Forelimb muscle (tissue), 1 donor: ENCODE results near the gene LRRC38. TPM values are rescaled to one million over a fixed set of nuclear protein-coding genes. Genes with fewer than 3 reads are reported as not detected.
"Not testable (repeated sequence)": the region's sequence is repeated elsewhere in the genome, so short reads cannot be mapped to it uniquely, and the experiment has no call there.

Source experiments
- DNase-seq: peaks from one replicate; pipeline ENCODE4 v3.0.0-alpha.2; 2013; ENCODE audit warnings: low read depth
- polyA plus RNA-seq: library from polyadenylated mRNA; unstranded; fragments of 120-200 nt; gene quantifications from one replicate; pipeline ENCODE4 v1.2.1, GENCODE V29; 2013; ENCODE audit not compliant: insufficient read length

LRRC38 gene, protein sequence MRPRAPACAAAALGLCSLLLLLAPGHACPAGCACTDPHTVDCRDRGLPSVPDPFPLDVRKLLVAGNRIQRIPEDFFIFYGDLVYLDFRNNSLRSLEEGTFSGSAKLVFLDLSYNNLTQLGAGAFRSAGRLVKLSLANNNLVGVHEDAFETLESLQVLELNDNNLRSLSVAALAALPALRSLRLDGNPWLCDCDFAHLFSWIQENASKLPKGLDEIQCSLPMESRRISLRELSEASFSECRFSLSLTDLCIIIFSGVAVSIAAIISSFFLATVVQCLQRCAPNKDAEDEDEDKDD
- polyA plus RNA-seq: 42.3 TPM

DNA sequence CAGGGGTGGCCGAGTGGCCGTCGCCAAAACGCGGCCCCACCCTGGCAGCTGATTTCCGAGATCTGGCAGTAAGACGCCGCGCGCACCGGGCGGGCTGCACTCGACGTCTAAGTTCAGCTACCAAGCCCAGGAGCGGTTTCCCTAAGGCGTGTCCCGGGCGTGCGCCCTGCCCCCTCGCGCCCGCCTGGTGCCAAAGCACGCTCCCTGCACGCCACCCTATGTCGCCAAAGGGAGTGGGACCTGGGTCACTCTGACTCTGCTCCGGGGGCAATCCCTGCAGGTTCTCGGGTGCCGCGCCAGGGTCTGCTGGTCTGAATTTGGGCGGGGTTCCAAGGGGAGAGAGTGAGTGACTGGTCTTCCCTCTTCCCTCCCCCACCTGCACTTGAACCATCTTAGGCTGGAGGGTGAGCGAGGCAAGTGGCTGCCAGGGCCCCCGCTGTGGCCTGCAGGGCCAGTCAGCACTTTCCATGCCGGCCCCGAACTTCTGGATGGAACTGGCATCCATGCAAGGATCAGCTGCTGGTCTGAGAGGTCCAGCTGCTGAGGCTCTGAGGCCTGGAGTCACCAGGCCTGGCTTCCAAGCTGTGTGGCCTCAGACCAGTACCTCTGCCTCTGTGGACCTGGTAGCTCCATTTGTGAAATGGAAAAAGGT, at the start of gene LRRC38:
LRRC38 (minus strand) TSS at position 109 of the 652 bp plus-strand sequence. CDS start 410 bp downstream, outside the sequence.
- no peak for DNase-seq

DNA sequence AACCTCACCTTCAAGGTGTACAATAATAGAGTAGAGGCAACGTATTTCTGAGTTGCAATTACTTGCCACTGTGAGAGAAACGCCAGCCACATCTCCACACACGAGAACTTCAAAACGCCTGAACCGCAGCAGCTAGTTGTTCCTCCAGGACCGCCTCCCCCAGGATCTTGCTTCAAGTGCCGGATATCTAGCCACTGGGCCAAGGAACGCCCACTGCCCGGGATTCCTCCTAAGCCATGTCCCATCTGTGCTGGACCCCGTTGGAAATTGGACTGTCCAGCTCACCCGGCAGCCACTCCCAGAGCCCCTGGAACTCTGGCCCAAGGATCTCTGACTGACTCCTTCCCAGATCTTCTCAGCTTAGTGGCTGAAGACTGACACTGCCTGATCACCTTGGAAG, 49.2 kb upstream of the LRRC38 start:
- not testable (repeated sequence) for DNase-seq

DNA sequence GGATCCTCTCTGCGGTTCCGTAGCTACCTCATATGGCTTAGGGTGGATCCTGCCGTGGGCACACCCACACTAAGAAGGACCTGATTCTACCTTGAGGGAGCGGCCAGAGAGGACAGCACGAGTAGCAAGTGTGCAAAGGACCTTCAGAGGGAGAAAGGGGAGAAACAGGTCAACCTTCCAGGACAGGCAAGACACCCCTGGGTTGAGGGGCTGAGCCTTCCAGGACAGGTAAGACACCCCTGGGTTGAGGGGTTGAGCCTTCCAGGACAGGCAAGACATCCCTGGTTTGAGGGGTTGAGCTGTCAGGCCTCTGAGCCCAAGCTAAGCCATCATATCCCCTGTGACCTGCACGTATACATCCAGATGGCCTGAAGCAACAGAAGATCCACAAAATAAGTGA, 46.7 kb upstream of the LRRC38 start:
- DNase-seq: no peak

DNA sequence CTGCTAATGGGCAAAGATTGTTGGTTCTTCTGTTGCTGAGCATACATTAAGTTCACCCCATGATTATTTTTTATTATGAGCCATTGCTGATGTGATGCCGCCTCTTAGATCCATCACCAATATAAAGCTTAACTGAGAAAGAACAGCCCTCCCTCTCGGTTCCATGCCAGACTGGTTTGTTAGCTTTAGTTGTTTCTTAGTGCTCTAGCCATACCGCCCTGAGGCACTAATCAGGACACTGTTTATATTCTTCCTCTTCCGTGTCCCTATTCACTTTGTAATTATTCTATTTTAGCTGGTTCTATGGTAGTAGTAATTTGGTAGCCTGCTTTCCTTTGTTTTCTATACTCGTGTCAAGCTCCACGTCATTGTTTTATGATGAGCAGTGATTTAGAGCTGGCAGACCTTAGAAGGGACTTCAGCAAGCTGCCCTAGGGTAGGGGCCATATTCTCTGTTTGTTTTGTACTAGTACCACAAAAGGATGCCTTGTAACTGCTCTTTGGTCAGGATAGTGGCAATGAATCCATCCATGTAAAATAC, 42.5 kb upstream of the LRRC38 start:
- DNase-seq: no peak

DNA sequence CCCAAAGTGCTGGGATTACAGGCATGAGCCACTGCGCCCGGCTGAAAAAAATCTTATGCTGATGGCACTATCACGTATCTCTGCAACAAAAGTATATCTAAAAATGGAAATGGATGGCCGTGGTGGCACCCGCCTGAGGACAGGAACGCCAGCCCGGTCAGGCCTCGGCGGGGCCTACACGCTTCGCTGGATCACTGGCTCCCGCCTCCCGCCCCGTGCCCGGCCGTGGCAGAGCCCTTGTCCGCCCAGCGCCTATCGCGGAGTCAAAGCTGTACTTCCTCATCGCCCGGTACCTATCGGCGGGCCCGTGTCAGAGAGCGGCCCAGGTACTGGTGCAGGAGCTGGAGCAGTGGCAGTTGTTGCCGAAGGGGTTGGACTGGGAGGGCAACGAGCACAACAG, 41.0 kb upstream of the LRRC38 start:
- DNase-seq: no peak

DNA sequence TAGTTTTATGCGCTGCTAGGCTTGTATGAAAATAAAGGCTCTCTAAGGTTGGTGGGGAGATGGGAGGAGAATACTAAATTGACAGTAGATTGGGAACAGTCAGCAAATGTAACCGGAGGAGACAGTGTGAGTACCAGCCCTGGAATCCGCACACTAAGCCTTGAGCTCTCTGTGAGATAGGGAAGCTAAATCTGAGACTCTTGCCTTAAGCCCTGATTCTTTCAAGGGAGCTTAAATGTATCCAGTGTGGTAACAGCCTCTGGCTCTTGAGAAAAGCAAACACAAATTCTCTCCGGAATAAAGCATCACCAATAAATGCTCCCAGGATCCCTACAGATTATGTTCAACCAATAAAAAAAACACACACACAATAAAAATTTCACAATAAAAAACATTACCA, 36.9 kb upstream of the LRRC38 start:
- no peak for DNase-seq

DNA sequence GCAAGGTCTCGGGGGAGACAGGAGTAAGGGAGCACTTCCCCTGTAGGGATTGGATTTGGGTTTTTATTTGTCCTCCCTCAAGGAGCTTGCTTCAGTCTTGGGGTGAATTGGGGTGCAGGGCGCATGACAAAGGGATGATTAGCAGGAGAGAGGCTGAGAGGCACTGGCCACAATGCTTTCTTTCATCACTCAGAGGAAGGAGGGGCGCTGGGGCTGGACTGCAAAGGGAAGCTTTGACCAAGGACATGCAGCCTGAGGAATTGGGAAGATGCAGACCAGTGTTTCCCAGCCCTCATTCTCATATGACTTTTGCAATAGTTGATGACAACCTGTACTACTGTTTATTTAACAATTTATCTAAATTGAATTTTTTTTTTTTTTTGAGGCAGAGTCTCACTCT, 35.7 kb upstream of the LRRC38 start:
- DNase-seq: no peak

DNA sequence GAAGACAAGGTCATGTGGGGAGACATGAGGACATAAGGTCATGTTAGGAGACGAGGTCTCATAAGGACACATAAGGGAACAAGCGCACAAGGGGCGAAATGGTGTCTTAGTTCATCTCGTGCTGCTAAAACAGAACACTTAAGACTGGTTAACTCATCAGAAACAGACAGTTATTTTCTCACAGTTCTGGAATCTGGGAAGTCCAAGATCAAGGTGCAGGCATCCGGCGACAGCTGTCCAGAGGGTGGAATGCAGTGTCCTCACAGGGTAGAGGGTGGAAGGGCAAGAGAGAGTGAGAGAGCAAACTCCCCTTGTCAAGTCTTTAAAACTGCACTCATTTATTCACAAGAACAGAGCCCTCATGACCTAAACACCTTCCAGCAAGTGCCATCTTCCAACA, 35.2 kb upstream of the LRRC38 start:
- DNase-seq: no peak

DNA sequence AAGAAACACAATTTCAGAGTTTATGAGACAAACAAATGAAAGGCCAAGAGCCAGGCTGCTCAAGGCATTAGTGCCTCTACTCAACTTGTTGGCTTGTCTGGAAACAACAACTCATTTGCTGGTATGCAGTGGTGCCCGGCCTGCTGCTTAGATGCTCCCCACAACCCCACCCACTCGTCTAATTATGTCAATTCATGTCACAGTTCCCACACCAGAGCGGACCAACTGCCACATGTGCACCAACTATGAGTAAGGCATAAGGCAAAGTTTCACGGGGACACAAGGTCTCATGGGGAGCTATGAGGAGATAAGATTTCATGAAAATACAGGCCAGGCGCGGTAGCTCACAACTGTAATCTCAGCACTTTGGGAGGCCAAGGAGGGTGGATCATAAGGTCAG, 34.5 kb upstream of the LRRC38 start:
- DNase-seq: no peak

DNA sequence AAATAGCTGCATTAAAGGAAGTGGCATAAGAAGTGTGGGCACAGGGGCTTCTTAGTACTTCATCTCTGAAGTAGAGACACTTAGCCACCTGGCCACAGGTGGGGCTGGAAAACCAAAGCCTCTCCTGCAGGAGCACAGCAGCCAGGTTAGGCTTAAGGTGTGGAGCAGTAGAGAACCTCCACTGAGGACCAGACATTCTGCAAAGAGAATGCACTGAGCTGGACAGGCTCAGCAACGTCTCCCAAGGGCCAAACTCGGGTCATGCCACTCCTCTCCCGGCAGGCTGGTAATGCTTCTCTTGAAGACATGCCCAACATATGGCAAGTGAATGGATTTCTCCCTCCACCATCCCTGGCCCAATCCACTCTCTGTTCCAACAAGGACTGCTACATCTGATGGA, 33.0 kb upstream of the LRRC38 start:
- no peak for DNase-seq

DNA sequence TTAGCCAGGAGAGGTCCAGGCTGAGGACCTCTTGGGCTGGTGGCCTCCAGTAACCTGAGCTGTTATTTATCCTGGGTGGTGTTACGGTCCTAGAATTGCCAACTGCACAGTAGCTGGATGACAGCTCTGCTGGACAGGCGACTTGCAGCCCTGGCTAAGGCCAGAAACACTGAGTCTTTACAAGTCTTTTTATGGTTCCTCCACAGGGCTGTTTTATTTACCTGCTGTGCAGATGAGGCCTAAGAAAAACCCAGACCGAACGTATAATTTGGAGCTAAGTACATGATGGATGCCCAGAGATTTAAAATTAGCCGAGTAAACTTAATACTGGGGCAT, 30.4 kb upstream of the LRRC38 start:
- no peak for DNase-seq

DNA sequence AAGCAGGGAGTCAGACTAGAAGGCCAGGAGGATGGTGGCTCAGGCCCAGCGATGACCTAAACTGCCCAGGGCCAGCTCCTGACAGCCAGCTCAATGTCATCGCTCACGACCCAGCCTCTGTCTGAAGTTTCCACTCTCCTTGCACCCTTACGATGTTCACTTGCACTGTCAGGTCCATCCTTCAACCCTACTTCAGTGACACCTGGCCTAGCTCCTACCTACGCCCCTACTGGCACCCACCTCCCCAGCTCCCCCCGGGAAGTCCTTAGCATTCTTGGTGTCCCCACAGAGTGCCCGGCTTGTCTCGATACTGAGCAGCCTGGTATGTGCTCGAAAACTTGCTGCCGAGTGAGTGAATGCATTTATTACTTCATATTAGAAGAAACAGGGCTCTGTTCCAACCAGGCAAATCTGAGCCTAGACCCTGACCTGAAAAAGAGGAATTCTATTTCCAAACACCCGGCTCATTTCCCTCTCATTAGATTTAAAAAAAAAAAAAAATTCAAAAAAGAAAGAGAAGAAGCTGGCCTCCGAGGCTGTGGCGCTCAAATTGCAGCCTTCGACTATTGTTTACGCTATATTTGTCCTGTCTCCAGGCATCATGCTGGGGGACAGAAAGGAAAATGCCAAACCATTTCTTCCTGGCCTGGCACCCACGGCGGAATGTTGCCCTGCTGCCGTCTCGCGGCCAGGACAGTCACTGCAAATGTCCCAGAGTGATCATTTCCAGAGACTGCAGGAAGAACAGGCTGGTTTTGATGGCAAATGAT, 29.8 kb upstream of the LRRC38 start:
- no peak for DNase-seq

DNA sequence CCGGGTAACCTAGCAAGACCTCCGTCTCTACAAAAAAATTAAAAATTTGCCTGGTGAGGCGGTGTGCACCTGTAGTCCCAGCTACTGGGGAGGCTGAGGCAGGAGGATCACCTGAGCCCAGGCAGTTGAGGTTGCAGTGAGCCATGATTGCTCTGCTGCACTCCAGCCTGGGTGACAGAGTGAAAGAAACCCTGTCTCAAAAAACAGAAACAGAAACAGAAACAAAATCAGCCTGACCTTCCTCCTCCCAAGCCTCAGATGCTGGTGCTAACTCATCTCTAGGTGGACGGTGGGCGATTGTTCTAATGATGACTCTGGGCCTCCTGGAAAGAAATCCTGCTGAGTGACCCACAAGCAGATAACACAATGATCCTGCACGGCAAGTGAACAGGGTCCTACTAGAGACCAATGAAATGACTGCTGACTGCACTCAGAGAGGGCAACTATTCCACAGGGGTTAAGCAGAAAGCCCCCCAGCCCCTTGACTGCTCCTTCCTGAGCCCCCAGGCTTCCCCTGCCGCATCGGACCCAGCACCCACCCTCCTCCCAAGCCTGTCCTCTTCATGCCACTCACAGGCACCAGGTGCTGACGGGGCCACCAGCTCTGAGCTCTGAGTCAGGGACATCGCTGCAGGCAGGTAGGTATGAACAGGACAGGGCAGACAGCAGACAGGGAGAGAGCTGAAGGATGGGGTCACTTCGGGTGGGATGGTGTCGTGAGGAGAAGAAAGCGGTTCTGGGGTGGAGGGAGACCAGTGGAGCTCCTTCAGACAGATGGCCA, 27.8 kb upstream of the LRRC38 start:
- no peak for DNase-seq

DNA sequence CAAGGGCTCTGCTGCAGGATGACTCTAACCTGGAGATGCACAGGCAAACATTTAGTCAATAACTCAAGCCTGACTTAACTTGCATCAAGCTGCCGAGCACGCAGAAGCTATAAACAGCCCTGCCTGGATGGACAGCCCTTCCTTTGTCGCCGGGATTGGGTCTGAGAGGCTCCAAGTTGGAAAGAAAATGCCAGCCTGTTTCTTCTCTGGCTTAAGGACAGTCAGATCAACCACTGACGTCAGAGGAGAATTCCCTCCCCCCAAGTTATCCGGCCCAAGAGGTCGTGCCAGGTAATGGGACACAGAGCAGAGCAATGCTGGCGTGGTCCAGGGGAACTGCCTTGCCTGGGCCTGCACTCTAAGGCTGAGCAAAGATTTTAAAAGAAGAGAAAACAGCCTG, 27.1 kb upstream of the LRRC38 start:
- no peak for DNase-seq

DNA sequence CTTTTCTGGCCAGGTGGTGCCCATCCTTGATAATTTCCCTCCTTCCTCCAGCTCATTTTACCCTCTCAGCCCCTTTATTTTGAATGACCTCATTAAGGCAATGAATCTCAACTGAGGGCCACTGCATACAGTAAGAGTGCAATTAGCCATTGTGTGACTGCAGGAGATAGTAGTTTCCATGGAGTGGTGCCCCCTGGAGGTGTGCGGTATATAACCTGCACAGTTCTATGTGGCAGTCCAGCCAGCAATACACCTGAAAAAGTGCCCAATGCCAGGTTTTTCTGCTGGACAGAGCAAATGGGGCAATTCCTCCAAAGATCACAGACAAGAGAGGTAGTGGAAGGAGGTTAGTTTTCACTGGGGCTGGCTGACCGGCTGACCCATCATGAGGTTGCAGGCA, 25.9 kb upstream of the LRRC38 start:
- no peak for DNase-seq

DNA sequence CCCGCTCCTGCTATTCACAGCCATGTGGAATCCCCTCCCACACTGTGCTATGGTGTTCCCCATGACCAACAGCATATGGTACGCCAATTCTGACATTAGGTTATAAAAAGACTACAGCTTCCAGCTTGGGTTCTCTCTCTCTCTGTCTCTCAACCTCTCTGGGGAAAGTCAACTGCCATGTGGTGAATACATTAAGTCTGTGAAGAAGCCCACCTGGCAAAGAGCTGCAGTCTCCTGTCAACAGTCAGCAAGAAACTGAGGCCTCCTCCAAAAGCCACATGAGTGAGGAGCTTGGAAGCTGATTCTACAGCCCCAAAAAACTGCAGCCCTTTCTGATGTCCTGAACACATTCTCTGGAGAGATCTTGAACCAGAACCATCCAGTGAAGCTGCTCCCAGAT, 25.0 kb upstream of the LRRC38 start:
- no peak for DNase-seq

DNA sequence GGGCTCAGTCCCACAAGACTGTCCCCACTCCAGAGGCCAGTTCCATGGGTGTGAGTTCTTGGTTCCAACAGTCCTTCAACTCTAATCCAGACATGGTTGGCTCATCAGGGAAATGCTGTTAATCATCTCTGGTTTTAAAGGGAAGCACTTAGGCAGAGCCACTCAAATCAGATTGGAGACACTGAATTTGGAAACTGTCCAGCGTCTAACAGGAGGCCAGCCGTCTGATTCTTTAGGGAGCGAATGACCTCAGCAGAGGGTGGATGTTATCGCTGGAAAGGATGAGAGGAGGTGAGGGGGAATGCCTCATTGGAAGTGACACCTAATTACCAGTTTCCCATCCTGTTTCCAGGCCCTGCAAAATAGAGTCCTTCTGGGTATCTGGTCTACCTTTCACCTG, 22.8 kb upstream of the LRRC38 start:
- DNase-seq: no peak

DNA sequence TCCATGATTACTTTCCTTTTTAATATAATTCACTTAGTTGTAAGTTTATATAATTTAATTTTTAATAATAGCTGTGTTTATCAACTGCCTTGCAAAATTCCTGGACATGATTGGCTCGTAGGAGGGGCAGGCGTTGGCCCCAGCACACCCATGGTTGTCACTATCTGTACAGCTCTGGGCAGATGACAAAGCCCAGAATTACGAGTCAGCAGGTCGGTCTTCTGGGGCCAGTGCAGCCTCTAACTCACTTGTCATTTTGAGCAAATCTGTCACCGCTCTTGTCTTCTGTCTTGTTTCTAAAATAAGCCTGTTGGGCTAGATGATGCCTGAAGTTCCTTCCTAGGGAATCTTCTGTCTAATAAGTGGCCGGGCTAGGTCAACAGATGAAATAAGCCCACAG, 21.4 kb upstream of the LRRC38 start:
- DNase-seq: no peak

DNA sequence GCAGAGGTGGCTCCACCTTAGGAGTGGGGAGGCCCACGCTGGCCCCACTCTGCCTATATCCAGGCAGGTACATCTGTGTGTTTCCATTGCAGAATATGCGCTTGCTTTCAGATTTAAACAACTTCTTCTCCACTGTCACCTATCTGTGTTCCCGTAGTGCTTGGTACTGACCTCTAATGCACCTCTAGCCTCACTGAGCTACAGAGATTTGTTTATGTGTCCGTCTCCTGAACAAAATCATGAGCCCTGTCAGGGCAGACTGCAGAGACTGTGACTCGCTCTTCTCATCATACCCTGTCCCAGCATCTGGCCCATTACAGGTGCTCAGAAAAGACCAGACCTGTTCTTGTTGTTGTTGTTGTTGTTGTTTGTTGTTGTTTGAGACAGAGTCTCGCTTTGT, 14.5 kb upstream of the LRRC38 start:
- no peak for DNase-seq

DNA sequence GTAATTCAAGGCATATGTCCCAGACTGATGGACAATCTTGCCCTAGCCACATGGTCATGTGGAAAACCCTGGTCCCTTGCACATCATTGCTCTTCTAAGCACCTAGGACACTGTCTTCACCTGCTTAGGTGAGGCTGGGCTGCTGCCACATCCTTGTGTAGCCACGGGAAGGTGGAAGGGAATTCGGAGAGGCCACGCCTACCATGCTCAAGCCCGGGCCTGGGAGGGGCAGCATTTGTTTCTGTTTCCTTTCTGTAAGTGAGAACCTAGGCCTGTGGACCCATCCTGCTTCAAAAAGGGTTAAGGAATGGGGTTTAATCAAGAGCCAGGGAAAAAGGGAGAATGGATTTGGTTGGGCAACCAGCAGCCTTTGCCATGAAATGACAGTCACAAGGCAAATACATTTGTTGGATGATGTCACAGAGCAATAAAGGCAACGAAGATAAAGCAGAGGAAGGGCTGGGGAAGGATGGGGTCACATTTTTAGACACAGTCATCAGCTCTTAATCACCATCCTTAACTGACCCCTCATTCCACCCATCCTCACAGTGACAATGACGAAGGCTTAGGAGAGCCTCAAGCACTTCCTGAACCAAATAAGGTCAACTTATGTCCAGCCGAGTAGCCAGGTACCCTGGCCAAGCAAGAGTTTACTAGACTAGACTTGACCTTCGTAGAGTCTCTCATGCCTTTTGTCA, 10.1 kb upstream of the LRRC38 start:
- no peak for DNase-seq

DNA sequence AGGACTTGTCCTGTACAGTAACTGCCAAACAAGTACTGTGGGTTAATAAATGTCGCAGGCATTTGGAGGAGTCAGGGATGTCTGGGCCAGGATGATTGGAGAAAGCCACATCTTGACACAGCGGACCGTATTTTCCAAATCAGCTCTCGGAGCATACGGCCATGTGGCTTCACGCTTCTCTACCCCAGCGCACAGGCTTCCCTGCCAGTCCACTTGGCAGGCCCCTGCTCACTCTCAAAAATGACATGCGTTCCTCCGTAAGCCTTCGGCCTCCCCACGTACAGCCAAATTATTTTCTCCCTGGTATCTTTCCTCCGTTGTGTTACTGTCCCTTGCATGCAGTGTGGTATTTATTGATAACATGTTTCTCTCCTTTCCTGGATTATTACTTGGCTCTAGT, 7.2 kb upstream of the LRRC38 start:
- DNase-seq: no peak
